Osteocyte (in vitro differentiated cells): ENCODE results near the gene FBXO15. TPM values are rescaled to one million over a fixed set of nuclear protein-coding genes. Genes with fewer than 3 reads are reported as not detected.
A peak's percentile ranks its signal among the peaks of the same experiment; 100 is the strongest.

Experiments used
- DNase-seq: peaks from one replicate; pipeline ENCODE4 v3.0.0; 2021; ENCODE audit warnings: mixed read lengths; ENCODE audit not compliant: unreplicated experiment; ENCODE audit errors: extremely low spot score
- H3K27ac Mint-ChIP-seq: one replicate; pipeline ENCODE4 v1.8.0; 2021; ENCODE audit warnings: mild to moderate bottlenecking, mixed read lengths; ENCODE audit not compliant: unreplicated experiment
- H3K27me3 Mint-ChIP-seq: one replicate; pipeline ENCODE4 v1.8.0; 2021; ENCODE audit warnings: mixed read lengths; ENCODE audit not compliant: unreplicated experiment
- H3K36me3 Mint-ChIP-seq: one replicate; pipeline ENCODE4 v1.8.0; 2021; ENCODE audit warnings: mixed read lengths; ENCODE audit not compliant: unreplicated experiment
- H3K4me1 Mint-ChIP-seq: one replicate; pipeline ENCODE4 v1.8.0; 2021; ENCODE audit warnings: mixed read lengths; ENCODE audit not compliant: unreplicated experiment
- H3K4me3 Mint-ChIP-seq: one replicate; pipeline ENCODE4 v1.8.0; 2021; ENCODE audit warnings: mild to moderate bottlenecking, moderate library complexity, mixed read lengths; ENCODE audit not compliant: unreplicated experiment
- H3K9me3 Mint-ChIP-seq: one replicate; pipeline ENCODE4 v1.8.0; 2021; ENCODE audit warnings: mixed read lengths; ENCODE audit not compliant: unreplicated experiment
- CTCF ChIP-seq: fragments of 200-600 bp; sonication (generic); IDR thresholded peaks from 2 replicates; pipeline ENCODE4 v1.5.0; 2021; ENCODE audit warnings: antibody characterized with exemption, mild to moderate bottlenecking, moderate library complexity
- total RNA-seq: library from RNA; stranded (reverse); gene quantifications from 2 replicates; pipeline ENCODE4 v1.2.1, GENCODE V29; 2021

Gene FBXO15
- total RNA-seq, 1 donor from 2014 or later = 0.86 TPM

- no peak for DNase-seq
- H3K4me1 Mint-ChIP-seq = no peaks in the 10 kb centered on the region
- H3K4me3 Mint-ChIP-seq = no peak overlapping the region
- no peaks in the 10 kb centered on the region for H3K9me3 Mint-ChIP-seq
- no peak overlapping the region for H3K27ac Mint-ChIP-seq
- no peaks in the 10 kb centered on the region for H3K36me3 Mint-ChIP-seq
- no peak for TF ChIP-seq CTCF
- H3K27me3 Mint-ChIP-seq = peaks cover 11% of the 10 kb centered on the region
Measured at GRCh38 chr18:74182335-74182734, 34.7 kb upstream of the FBXO15 start.

GRCh38 chr18:74179623-74180199 is 32.1 kb upstream of the FBXO15 start:
- no peak for DNase-seq
- Mint-ChIP-seq H3K4me3 (no peak overlapping the region), H3K27ac (no peak overlapping the region), H3K9me3 (no peaks in the 10 kb centered on the region), H3K4me1 (no peaks in the 10 kb centered on the region), H3K36me3 (no peaks in the 10 kb centered on the region), H3K27me3 (peaks cover 15% of the 10 kb centered on the region)
- TF ChIP-seq CTCF = no peak

- H3K27ac Mint-ChIP-seq = no peak overlapping the region
- no peaks in the 10 kb centered on the region for H3K36me3 Mint-ChIP-seq
- H3K27me3 Mint-ChIP-seq = peaks cover 10% of the 10 kb centered on the region
- no peak for TF ChIP-seq CTCF
- no peak for DNase-seq
- H3K9me3 Mint-ChIP-seq = no peaks in the 10 kb centered on the region
- H3K4me3 Mint-ChIP-seq = no peak overlapping the region
- no peaks in the 10 kb centered on the region for H3K4me1 Mint-ChIP-seq
Measured at GRCh38 chr18:74178884-74179283, 31.2 kb upstream of the FBXO15 start.

GRCh38 chr18:74175658-74176057 is 28.0 kb upstream of the FBXO15 start:
- H3K27ac Mint-ChIP-seq = no peak overlapping the region
- no peak overlapping the region for H3K4me3 Mint-ChIP-seq
- no peaks in the 10 kb centered on the region for H3K4me1 Mint-ChIP-seq
- no peak for DNase-seq
- no peak for TF ChIP-seq CTCF
- peaks cover 14% of the 10 kb centered on the region for H3K27me3 Mint-ChIP-seq
- H3K36me3 Mint-ChIP-seq = no peaks in the 10 kb centered on the region
- H3K9me3 Mint-ChIP-seq = no peaks in the 10 kb centered on the region

- Mint-ChIP-seq H3K36me3 (no peaks in the 10 kb centered on the region), H3K4me3 (no peak overlapping the region), H3K27me3 (peaks cover 29% of the 10 kb centered on the region), H3K4me1 (no peaks in the 10 kb centered on the region), H3K9me3 (no peaks in the 10 kb centered on the region), H3K27ac (no peak overlapping the region)
- DNase-seq = peak; percentile 75
- TF ChIP-seq CTCF = no peak
Measured at GRCh38 chr18:74173434-74173750, 25.8 kb upstream of the FBXO15 start.
